Measurements from ENCODE around the gene ST3GAL5.

DNA sequence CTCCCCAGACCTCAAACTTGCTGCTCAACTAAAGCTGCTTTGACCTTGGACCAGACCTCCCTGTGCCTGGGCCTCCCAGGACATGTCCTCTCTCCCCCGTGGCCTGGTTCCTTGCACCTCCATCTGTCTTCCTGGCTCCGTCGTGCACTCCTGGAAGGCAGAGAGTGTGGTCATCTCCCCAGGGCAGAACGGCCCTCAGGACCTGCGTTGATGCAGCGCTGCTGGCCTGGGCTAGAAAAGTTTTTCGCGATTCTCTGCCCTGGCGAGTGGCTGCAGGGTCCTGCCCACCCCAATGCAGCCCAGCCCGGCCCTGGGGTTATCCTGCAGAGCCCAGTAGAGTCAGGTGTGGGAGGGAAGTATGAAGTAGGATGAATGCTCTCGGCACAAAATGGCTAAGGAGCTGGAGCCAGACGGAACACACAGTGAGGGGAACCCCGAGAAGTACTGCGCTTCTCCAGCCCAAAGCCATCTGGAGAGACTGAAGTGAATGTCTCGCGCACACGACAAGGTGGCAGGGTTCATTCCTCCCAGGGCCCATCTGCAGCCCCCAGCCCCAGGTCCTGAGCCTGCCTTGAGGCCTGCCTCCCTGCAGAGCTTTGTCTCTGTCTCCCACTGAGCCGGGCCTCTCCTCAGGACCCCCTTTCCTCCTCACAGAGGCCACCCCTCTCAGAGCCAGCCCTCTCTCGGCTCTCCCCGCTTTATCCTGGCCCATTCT lies 93.3 kb downstream of the ST3GAL5 start:
- TF ChIP-seq, protein P1, sequence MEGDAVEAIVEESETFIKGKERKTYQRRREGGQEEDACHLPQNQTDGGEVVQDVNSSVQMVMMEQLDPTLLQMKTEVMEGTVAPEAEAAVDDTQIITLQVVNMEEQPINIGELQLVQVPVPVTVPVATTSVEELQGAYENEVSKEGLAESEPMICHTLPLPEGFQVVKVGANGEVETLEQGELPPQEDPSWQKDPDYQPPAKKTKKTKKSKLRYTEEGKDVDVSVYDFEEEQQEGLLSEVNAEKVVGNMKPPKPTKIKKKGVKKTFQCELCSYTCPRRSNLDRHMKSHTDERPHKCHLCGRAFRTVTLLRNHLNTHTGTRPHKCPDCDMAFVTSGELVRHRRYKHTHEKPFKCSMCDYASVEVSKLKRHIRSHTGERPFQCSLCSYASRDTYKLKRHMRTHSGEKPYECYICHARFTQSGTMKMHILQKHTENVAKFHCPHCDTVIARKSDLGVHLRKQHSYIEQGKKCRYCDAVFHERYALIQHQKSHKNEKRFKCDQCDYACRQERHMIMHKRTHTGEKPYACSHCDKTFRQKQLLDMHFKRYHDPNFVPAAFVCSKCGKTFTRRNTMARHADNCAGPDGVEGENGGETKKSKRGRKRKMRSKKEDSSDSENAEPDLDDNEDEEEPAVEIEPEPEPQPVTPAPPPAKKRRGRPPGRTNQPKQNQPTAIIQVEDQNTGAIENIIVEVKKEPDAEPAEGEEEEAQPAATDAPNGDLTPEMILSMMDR (conservative IDR thresholded peaks at IDR 0.05; ENCODE audit: low read depth in 2 of 2), result no peak
- TF ChIP-seq CREB1 (CRISPR knock-in tag; IDR thresholded peaks at IDR 0.05; ENCODE audit: low read depth) (no peak), POLR2AphosphoS5 (IDR thresholded peaks at IDR 0.05; ENCODE audit: low read depth) (no peak), EZH2phosphoT487 (IDR thresholded peaks at IDR 0.05; ENCODE audit: unreplicated experiment) (no peak), NANOG (IDR thresholded peaks at IDR 0.05; ENCODE audit: borderline replicate concordance) (no peak), EZH2 (IDR thresholded peaks at IDR 0.05; ENCODE audit: low read depth, unreplicated experiment) (no peak)
- TF ChIP-seq, protein P2, sequence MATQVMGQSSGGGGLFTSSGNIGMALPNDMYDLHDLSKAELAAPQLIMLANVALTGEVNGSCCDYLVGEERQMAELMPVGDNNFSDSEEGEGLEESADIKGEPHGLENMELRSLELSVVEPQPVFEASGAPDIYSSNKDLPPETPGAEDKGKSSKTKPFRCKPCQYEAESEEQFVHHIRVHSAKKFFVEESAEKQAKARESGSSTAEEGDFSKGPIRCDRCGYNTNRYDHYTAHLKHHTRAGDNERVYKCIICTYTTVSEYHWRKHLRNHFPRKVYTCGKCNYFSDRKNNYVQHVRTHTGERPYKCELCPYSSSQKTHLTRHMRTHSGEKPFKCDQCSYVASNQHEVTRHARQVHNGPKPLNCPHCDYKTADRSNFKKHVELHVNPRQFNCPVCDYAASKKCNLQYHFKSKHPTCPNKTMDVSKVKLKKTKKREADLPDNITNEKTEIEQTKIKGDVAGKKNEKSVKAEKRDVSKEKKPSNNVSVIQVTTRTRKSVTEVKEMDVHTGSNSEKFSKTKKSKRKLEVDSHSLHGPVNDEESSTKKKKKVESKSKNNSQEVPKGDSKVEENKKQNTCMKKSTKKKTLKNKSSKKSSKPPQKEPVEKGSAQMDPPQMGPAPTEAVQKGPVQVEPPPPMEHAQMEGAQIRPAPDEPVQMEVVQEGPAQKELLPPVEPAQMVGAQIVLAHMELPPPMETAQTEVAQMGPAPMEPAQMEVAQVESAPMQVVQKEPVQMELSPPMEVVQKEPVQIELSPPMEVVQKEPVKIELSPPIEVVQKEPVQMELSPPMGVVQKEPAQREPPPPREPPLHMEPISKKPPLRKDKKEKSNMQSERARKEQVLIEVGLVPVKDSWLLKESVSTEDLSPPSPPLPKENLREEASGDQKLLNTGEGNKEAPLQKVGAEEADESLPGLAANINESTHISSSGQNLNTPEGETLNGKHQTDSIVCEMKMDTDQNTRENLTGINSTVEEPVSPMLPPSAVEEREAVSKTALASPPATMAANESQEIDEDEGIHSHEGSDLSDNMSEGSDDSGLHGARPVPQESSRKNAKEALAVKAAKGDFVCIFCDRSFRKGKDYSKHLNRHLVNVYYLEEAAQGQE (IDR thresholded peaks at IDR 0.05; ENCODE audit: unreplicated experiment), result no peak

All from GM23338 (cell line).